HG03354 (cell line): ENCODE results near the gene ATM.
"Not testable (repeated sequence)": the region's sequence is repeated elsewhere in the genome, so short reads cannot be mapped to it uniquely, and the experiment has no call there.

Experiments
- ATAC-seq: cut with Tn5 transposase; IDR thresholded peaks from one replicate; pipeline ENCODE4 v1.9.1; 2021; ENCODE audit warnings: mild to moderate bottlenecking; ENCODE audit not compliant: unreplicated experiment, poor library complexity, severe bottlenecking

Gene ATM

DNA sequence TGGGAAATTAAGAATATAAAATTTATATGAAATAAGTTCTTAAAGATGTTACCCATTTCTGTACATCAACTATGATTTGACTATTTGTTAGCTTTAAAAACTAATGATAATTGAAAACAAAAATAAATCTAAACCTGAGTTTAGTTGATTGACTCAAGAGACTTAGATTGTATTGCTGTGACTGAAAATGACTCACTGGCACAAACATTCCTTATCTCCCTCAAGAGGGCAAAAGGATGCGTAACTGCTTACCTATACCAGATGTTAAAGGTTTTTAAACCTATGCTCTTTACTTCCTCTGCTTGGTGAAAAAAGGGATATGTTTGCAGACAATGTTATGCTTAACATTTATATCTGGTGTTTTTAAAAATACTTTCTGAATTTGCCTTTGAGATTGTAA lies 30.3 kb downstream of the ATM start:
- no peak for ATAC-seq

DNA sequence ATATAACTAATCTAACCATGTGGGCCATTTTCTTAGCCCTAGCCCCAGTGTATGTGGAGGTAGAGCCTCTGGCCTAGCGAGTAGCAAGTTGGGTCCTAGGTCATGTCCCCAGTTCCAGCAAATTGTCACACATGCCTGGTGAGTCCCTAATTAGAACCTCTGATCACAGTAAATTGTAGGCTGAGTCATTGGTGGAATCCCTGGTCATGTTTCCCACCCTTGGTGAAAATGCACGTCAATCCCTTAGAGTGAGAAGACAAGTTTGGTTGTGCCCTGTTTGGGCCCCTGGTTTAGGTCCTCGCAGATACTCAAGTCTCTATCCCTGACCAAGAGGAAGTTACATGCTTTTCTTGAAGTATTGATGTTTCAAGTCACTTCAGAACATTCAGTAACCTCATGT lies 46.7 kb downstream of the ATM start:
- ATAC-seq: no peak

GRCh38 chr11:108276985-108277616 lies 54.2 kb downstream of the ATM start:
- ATAC-seq: not testable (repeated sequence)

DNA sequence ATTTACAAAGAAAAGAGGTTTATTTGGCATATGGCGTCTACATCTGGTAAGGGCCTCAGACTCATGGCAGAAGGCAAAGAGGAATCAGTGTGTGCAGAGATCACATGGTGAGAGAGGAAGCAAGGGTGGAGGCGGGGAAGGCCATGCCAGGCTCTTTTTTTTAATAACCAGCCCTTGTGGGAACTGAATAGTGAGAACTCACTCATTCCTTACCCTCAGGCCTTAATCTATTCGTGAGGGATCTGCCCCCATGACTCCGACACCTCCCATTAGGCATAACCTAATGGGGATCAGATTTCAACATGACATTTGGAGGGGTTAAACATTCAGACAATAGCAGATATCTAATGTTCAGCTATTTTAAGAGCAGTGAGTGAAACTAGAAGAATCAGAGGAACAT lies 55.7 kb downstream of the ATM start:
- no peak for ATAC-seq

DNA sequence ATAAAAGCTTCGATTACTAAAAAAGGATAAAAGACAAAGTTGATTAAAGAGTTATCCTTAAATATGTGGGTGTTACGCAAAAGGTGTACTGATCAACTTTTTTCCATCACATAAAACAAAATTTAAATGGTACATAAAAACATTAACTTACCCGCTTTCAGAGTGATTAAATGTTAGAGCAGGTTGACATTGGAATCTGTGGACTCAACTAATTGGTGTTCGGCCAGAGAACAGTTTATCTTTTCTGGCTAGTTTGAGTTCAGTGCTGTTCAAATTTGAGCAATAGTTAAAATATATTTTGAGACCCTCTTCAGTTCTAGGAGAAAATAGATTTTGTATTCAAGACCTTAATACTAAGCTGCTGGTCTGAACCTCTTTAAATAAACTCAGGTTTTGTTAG lies 56.1 kb downstream of the ATM start:
- ATAC-seq: no peak

DNA sequence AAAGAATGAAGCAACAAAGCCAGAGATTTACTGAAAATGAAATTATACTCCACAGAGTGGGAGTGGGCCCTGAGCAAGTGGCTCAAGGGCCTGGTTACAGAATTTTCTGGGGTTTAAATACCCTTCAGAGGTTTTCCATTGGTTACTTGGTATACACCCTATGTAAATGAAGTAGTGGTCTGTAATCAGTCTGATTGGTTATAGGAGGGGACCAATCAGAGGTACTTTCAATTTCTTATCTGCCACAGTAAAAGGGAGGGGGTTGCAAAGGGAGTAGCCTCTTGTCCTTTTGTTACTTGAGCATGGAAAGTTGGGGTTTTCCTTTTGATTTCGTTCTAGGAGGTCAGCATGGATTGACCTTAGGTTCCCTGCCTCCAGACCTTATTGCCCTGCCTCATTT lies 63.5 kb downstream of the ATM start:
- no peak for ATAC-seq

- no peak for ATAC-seq
Observed at GRCh38 chr11:108286956-108287355, 64.1 kb downstream of the ATM start.

GRCh38 chr11:108289066-108289465 lies 66.2 kb downstream of the ATM start:
- ATAC-seq: not testable (repeated sequence)

DNA sequence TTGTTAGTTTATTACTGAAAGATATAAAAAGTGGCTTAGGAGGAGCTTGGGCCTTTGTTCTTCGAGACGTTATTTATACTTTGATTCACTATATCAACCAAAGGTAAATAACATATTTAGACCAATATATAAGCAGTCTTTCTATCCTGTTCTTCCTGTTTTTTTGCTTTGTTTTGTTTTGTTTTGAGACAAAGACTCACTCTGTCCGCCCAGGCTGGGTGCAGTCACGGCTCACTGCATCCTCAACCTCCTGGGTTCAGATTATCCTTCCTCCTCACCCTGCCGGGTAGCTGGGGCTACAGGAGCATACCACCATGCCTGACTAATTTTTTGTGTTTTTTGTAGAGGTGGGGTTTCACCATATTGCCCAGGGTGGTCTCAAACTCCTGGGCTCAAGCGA lies 66.8 kb downstream of the ATM start:
- no peak for ATAC-seq

- no peak for ATAC-seq
Observed at GRCh38 chr11:108293229-108293628, 70.4 kb downstream of the ATM start.

GRCh38 chr11:108302121-108302785 lies 79.4 kb downstream of the ATM start:
- peak; percentile 98 for ATAC-seq

DNA sequence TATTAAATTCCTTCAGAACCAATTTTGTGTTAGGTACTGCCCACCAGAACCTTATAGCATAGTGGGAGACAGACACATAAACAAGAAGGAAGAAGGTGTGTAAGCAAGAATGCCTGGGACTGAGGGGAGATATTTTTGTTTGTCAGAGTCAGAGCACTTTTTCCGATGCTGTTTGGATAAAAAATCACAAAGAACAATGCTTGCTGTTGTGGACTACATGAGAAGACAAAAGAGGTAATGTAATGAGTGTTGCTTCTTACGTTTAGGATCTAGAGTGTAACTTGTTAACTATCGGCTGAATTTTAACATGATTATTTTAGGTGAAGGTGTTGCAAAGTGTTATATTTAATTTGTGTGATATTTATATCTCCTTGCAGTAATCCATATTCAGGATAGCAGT lies 84.9 kb downstream of the ATM start:
- ATAC-seq: no peak

- no peak for ATAC-seq
Observed at GRCh38 chr11:108313444-108313843, 90.6 kb downstream of the ATM start.

DNA sequence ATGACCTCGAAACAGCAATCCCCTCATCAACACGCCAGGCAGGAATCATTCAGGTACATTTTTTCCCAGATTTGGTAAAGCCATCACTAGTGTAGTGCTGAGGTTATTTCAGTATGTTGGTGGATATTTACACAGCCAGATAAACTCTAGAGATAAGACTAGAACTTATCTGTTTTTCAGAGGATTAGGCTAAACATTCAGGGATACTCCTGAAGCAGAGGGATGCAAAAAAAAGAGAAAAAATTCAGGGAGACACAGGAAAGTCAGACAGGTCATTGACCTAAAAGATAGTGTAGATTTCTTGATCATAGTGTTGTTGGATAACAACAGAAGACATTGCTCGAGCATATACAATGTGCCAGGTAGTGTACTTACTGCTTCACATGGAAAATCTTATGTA lies 93.2 kb downstream of the ATM start:
- ATAC-seq: no peak

GRCh38 chr11:108319541-108320145 lies 96.8 kb downstream of the ATM start:
- ATAC-seq: no peak

- ATAC-seq: no peak
Observed at GRCh38 chr11:108322666-108323065, 99.8 kb downstream of the ATM start.

DNA sequence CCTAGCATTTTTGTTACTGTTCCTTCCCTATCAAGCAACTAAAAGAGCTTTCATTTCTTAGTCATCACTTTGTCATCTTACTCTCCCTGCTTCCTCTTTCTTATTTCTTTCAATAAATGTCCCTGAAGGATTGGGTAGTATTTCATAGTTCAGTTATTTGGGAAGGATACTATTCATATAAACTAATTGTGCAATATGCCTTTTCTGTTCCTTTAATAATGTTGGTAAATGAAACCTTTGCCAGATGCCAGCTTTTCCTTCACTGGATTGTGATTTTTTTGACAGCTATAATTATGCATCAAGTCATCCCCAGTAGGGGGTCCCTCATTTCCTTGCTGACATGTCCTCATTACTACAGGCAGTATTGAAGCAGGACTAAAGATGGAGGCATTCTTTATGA lies 101.7 kb downstream of the ATM start:
- no peak for ATAC-seq

- ATAC-seq: no peak
Observed at GRCh38 chr11:108333403-108333899, 110.6 kb downstream of the ATM start.

GRCh38 chr11:108338750-108339149 lies 115.9 kb downstream of the ATM start:
- ATAC-seq: no peak

GRCh38 chr11:108340973-108341372 lies 118.1 kb downstream of the ATM start:
- ATAC-seq: no peak

- ATAC-seq: no peak
Observed at GRCh38 chr11:108341654-108342053, 118.8 kb downstream of the ATM start.
